Neural crest cell (in vitro differentiated cells): Measurements from ENCODE around the gene ZNF275. TPM values are rescaled to one million over a fixed set of nuclear protein-coding genes. Genes with fewer than 3 reads are reported as not detected.

Experiments used
- DNase-seq: peaks from one replicate; pipeline ENCODE4 v3.0.0; 2021; ENCODE audit warnings: low read depth, mixed read lengths, low spot score
- H3K27ac Mint-ChIP-seq: one replicate; pipeline ENCODE4 v1.8.0; 2021; ENCODE audit warnings: mild to moderate bottlenecking, mixed read lengths; ENCODE audit not compliant: unreplicated experiment
- H3K27me3 Mint-ChIP-seq: 2 replicates; pipeline ENCODE4 v1.8.0; 2021; ENCODE audit warnings: low read depth, mild to moderate bottlenecking, mixed read lengths
- H3K36me3 Mint-ChIP-seq: 2 replicates; pipeline ENCODE4 v1.8.0; 2021; ENCODE audit warnings: low read depth, mild to moderate bottlenecking, mixed read lengths
- H3K4me1 Mint-ChIP-seq: 2 replicates; pipeline ENCODE4 v1.8.0; 2021; ENCODE audit warnings: mixed read lengths
- H3K4me3 Mint-ChIP-seq: one replicate; pipeline ENCODE4 v1.8.0; 2021; ENCODE audit warnings: mild to moderate bottlenecking, mixed read lengths
- H3K9me3 Mint-ChIP-seq: 2 replicates; pipeline ENCODE4 v1.8.0; 2021; ENCODE audit warnings: mixed read lengths
- CTCF ChIP-seq: fragments of 200-600 bp; sonication (generic); conservative IDR thresholded peaks from 2 replicates; pipeline ENCODE4 v1.5.0; 2021; ENCODE audit warnings: antibody characterized with exemption, mild to moderate bottlenecking
- total RNA-seq: library from RNA; stranded (reverse); gene quantifications from 2 replicates; pipeline ENCODE4 v1.2.1, GENCODE V29; 2021

Gene ZNF275
- total RNA-seq, 1 donor from 2014 or later, result 14.8 TPM

GRCh38 chrX:153366878-153367538, 33.1 kb downstream of the ZNF275 start:
- H3K36me3 Mint-ChIP-seq, result no peaks in the 10 kb centered on the region
- H3K27ac Mint-ChIP-seq, result no peak overlapping the region
- peaks cover 9% of the 10 kb centered on the region for H3K27me3 Mint-ChIP-seq
- no peak overlapping the region for H3K4me3 Mint-ChIP-seq
- no peaks in the 10 kb centered on the region for H3K4me1 Mint-ChIP-seq
- no peak for DNase-seq
- TF ChIP-seq CTCF, result no peak
- H3K9me3 Mint-ChIP-seq, result peaks cover 5% of the 10 kb centered on the region

GRCh38 chrX:153370293-153371055, 36.5 kb downstream of the ZNF275 start:
- DNase-seq, result no peak
- Mint-ChIP-seq H3K4me1 (no peaks in the 10 kb centered on the region), H3K9me3 (peaks cover 4% of the 10 kb centered on the region), H3K27me3 (peaks cover 6% of the 10 kb centered on the region), H3K27ac (no peak overlapping the region), H3K36me3 (no peaks in the 10 kb centered on the region), H3K4me3 (no peak overlapping the region)
- TF ChIP-seq CTCF, result no peak

- H3K36me3 Mint-ChIP-seq, result no peaks in the 10 kb centered on the region
- no peaks in the 10 kb centered on the region for H3K4me1 Mint-ChIP-seq
- TF ChIP-seq CTCF, result no peak
- DNase-seq, result no peak
- H3K27me3 Mint-ChIP-seq, result peaks cover 2% of the 10 kb centered on the region
- H3K27ac Mint-ChIP-seq, result no peak overlapping the region
- peaks cover 4% of the 10 kb centered on the region for H3K9me3 Mint-ChIP-seq
- no peak overlapping the region for H3K4me3 Mint-ChIP-seq
Measured at GRCh38 chrX:153371256-153371655, 37.3 kb downstream of the ZNF275 start.

GRCh38 chrX:153372949-153373348, 39.0 kb downstream of the ZNF275 start:
- peaks cover 8% of the 10 kb centered on the region for H3K9me3 Mint-ChIP-seq
- TF ChIP-seq CTCF, result no peak
- no peaks in the 10 kb centered on the region for H3K36me3 Mint-ChIP-seq
- H3K27me3 Mint-ChIP-seq, result no peaks in the 10 kb centered on the region
- H3K4me1 Mint-ChIP-seq, result no peaks in the 10 kb centered on the region
- H3K27ac Mint-ChIP-seq, result no peak overlapping the region
- no peak overlapping the region for H3K4me3 Mint-ChIP-seq
- DNase-seq, result no peak

GRCh38 chrX:153374426-153374825, 40.5 kb downstream of the ZNF275 start:
- H3K9me3 Mint-ChIP-seq, result peaks cover 8% of the 10 kb centered on the region

More at GRCh38 chrX:153374426-153374825, 40.5 kb downstream of the ZNF275 start:
- DNase-seq, result no peak
- H3K27ac Mint-ChIP-seq, result no peak overlapping the region
- H3K4me1 Mint-ChIP-seq, result no peaks in the 10 kb centered on the region
- TF ChIP-seq CTCF, result no peak
- H3K27me3 Mint-ChIP-seq, result no peaks in the 10 kb centered on the region
- no peak overlapping the region for H3K4me3 Mint-ChIP-seq
- H3K36me3 Mint-ChIP-seq, result no peaks in the 10 kb centered on the region
